Measurements from ENCODE around the gene MLPH. TPM values are rescaled to one million over a fixed set of nuclear protein-coding genes. Genes with fewer than 3 reads are reported as not detected.

The MLPH gene
- total and polyA plus RNA-seq, 2 of the 13 experiments (the other 11 are each of a cell fraction or from before 2014, with no cell fraction given) = 0.12 TPM; not detected in 1

DNA sequence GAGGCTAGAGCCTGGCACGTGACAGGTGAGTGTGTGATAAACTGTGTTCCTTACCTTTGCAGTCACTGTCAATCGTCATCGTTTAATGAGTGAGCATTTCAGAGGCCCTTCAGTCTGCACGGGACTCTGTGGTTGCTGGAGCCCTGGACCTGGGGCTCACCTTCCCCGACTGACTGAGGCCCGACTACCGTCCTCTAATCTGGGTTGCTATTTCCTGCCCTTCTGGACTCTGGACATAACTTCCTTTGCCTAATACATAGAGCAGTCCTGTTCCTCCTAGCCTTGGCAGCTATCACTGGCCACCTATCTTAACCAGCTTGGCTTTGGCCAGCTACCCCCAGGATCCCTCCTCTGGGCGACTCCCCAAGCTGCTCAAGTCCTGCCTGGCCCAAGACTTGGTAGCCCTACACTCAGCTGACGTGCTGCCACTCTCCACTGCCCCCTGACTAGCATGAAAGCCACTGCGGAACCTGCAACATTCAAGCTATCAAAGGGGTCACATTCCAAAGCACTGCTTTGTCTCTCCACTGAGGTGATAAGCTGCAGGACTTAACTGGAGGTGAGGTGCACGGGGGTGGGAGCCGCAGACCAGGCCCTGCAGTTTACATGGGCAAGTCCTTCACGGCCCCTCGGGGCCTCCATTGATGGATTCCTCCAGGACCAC, 114.5 kb downstream of the MLPH start (continued):
- TF ChIP-seq, protein P1, sequence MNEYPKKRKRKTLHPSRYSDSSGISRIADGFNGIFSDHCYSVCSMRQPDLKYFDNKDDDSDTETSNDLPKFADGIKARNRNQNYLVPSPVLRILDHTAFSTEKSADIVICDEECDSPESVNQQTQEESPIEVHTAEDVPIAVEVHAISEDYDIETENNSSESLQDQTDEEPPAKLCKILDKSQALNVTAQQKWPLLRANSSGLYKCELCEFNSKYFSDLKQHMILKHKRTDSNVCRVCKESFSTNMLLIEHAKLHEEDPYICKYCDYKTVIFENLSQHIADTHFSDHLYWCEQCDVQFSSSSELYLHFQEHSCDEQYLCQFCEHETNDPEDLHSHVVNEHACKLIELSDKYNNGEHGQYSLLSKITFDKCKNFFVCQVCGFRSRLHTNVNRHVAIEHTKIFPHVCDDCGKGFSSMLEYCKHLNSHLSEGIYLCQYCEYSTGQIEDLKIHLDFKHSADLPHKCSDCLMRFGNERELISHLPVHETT (CRISPR knock-in tag; conservative IDR thresholded peaks at IDR 0.05) = no peak
- 0 out of 2 replicates have a peak, but pooled peaks have one; percentile 71 for TF ChIP-seq ZNF556 (CRISPR knock-in tag; IDR thresholded peaks at IDR 0.05; ENCODE audit: borderline replicate concordance)
- TF ChIP-seq NR2C2 (CRISPR knock-in tag; IDR thresholded peaks at IDR 0.05; ENCODE audit: borderline replicate concordance) = no peak
- no peak for TF ChIP-seq IKZF1 (IDR thresholded peaks at IDR 0.05)
- no peak for TF ChIP-seq ZNF589 (CRISPR knock-in tag; conservative IDR thresholded peaks at IDR 0.05)
- TF ChIP-seq ZKSCAN8 (CRISPR knock-in tag; IDR thresholded peaks at IDR 0.05; ENCODE audit: borderline replicate concordance) = no peak
- TF ChIP-seq, protein P2, sequence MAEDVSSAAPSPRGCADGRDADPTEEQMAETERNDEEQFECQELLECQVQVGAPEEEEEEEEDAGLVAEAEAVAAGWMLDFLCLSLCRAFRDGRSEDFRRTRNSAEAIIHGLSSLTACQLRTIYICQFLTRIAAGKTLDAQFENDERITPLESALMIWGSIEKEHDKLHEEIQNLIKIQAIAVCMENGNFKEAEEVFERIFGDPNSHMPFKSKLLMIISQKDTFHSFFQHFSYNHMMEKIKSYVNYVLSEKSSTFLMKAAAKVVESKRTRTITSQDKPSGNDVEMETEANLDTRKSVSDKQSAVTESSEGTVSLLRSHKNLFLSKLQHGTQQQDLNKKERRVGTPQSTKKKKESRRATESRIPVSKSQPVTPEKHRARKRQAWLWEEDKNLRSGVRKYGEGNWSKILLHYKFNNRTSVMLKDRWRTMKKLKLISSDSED (CRISPR knock-in tag; IDR thresholded peaks at IDR 0.05) = no peak; the same call in 1 of the 2 replicates
- no peak for TF ChIP-seq ZNF496 (CRISPR knock-in tag; IDR thresholded peaks at IDR 0.05; ENCODE audit: insufficient replicate concordance)
- no peak; the same call in 1 of the 2 replicates for TF ChIP-seq ZSCAN21 (CRISPR knock-in tag; IDR thresholded peaks at IDR 0.05; ENCODE audit: borderline replicate concordance)
- no peak for TF ChIP-seq ZNF282 (IDR thresholded peaks at IDR 0.05; ENCODE audit: partially characterized antibody)
- TF ChIP-seq, protein P3, sequence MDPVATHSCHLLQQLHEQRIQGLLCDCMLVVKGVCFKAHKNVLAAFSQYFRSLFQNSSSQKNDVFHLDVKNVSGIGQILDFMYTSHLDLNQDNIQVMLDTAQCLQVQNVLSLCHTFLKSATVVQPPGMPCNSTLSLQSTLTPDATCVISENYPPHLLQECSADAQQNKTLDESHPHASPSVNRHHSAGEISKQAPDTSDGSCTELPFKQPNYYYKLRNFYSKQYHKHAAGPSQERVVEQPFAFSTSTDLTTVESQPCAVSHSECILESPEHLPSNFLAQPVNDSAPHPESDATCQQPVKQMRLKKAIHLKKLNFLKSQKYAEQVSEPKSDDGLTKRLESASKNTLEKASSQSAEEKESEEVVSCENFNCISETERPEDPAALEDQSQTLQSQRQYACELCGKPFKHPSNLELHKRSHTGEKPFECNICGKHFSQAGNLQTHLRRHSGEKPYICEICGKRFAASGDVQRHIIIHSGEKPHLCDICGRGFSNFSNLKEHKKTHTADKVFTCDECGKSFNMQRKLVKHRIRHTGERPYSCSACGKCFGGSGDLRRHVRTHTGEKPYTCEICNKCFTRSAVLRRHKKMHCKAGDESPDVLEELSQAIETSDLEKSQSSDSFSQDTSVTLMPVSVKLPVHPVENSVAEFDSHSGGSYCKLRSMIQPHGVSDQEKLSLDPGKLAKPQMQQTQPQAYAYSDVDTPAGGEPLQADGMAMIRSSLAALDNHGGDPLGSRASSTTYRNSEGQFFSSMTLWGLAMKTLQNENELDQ (CRISPR knock-in tag; IDR thresholded peaks at IDR 0.05; ENCODE audit: borderline replicate concordance) = no peak
- 0 out of 2 replicates have a peak, but pooled peaks have one; percentile 39 for TF ChIP-seq ZNF776 (CRISPR knock-in tag; IDR thresholded peaks at IDR 0.05)
- TF ChIP-seq, protein P4, sequence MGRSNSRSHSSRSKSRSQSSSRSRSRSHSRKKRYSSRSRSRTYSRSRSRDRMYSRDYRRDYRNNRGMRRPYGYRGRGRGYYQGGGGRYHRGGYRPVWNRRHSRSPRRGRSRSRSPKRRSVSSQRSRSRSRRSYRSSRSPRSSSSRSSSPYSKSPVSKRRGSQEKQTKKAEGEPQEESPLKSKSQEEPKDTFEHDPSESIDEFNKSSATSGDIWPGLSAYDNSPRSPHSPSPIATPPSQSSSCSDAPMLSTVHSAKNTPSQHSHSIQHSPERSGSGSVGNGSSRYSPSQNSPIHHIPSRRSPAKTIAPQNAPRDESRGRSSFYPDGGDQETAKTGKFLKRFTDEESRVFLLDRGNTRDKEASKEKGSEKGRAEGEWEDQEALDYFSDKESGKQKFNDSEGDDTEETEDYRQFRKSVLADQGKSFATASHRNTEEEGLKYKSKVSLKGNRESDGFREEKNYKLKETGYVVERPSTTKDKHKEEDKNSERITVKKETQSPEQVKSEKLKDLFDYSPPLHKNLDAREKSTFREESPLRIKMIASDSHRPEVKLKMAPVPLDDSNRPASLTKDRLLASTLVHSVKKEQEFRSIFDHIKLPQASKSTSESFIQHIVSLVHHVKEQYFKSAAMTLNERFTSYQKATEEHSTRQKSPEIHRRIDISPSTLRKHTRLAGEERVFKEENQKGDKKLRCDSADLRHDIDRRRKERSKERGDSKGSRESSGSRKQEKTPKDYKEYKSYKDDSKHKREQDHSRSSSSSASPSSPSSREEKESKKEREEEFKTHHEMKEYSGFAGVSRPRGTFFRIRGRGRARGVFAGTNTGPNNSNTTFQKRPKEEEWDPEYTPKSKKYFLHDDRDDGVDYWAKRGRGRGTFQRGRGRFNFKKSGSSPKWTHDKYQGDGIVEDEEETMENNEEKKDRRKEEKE (IDR thresholded peaks at IDR 0.05) = no peak
- peak; percentile 59 for TF ChIP-seq ELF1 (CRISPR knock-in tag; IDR thresholded peaks at IDR 0.05)
- TF ChIP-seq MAF1 (CRISPR knock-in tag; IDR thresholded peaks at IDR 0.05; ENCODE audit: borderline replicate concordance) = no peak
- TF ChIP-seq PAF1 (CRISPR knock-in tag; IDR thresholded peaks at IDR 0.05) = no peak
- TF ChIP-seq, protein P5, sequence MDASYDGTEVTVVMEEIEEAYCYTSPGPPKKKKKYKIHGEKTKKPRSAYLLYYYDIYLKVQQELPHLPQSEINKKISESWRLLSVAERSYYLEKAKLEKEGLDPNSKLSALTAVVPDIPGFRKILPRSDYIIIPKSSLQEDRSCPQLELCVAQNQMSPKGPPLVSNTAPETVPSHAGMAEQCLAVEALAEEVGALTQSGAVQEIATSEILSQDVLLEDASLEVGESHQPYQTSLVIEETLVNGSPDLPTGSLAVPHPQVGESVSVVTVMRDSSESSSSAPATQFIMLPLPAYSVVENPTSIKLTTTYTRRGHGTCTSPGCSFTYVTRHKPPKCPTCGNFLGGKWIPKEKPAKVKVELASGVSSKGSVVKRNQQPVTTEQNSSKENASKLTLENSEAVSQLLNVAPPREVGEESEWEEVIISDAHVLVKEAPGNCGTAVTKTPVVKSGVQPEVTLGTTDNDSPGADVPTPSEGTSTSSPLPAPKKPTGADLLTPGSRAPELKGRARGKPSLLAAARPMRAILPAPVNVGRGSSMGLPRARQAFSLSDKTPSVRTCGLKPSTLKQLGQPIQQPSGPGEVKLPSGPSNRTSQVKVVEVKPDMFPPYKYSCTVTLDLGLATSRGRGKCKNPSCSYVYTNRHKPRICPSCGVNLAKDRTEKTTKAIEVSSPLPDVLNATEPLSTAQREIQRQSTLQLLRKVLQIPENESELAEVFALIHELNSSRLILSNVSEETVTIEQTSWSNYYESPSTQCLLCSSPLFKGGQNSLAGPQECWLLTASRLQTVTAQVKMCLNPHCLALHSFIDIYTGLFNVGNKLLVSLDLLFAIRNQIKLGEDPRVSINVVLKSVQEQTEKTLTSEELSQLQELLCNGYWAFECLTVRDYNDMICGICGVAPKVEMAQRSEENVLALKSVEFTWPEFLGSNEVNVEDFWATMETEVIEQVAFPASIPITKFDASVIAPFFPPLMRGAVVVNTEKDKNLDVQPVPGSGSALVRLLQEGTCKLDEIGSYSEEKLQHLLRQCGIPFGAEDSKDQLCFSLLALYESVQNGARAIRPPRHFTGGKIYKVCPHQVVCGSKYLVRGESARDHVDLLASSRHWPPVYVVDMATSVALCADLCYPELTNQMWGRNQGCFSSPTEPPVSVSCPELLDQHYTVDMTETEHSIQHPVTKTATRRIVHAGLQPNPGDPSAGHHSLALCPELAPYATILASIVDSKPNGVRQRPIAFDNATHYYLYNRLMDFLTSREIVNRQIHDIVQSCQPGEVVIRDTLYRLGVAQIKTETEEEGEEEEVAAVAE (CRISPR knock-in tag; IDR thresholded peaks at IDR 0.05; ENCODE audit: borderline replicate concordance) = peak; percentile 69; the same call in 1 of the 2 replicates
